HG03196 (cell line): ENCODE results near the gene TMEM63B.
"Not testable (repeated sequence)": the region's sequence is repeated elsewhere in the genome, so short reads cannot be mapped to it uniquely, and the experiment has no call there.

Experiments
- ATAC-seq: cut with Tn5 transposase; IDR thresholded peaks from one replicate; pipeline ENCODE4 v1.9.1; 2021; ENCODE audit not compliant: unreplicated experiment

Gene TMEM63B

DNA sequence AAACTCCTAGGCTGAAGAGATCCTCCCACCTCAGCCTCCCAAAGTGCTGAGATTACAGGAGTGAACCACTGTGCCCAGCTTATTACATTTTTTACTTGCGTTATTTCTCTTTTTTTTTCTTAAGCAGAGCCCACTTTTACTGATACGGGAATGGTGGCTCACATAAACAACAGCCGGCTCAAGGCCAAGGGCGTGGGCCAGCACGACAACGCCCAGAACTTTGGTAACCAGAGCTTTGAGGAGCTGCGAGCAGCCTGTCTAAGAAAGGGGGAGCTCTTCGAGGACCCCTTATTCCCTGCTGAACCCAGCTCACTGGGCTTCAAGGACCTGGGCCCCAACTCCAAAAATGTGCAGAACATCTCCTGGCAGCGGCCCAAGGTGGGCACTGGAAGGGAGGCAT, 41.8 kb downstream of the TMEM63B start:
- ATAC-seq, result no peak

DNA sequence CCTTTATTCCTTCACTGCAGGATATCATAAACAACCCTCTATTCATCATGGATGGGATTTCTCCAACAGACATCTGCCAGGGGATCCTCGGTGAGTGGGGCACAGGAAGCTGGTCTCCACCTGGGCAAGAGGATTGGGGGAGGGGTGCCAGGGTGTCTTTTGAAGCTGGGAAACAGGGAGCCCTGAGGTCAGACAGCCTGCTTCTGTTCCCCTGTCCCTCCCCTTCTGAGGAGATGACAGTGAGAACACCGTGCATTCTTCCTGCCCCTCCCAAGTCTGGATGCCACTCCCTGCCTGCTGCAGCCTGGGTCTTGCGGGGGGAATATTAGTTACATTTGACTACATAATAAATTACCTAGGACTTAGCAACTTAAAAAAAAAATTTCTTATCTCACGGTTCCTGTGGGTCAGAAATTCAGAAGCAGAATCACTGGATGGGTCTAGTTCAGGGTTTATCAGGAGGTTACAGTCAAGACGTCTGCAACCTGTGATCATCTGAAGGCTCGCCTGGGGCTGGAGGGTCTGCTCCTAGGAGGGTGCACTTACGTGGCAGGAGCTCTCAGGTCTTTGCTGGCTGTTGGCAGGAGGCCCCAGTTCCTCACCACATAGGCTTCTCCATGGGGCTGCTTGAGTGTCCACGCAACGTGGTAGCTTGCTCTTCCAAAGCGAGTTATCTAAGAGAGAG, 42.7 kb downstream of the TMEM63B start:
- no peak for ATAC-seq

DNA sequence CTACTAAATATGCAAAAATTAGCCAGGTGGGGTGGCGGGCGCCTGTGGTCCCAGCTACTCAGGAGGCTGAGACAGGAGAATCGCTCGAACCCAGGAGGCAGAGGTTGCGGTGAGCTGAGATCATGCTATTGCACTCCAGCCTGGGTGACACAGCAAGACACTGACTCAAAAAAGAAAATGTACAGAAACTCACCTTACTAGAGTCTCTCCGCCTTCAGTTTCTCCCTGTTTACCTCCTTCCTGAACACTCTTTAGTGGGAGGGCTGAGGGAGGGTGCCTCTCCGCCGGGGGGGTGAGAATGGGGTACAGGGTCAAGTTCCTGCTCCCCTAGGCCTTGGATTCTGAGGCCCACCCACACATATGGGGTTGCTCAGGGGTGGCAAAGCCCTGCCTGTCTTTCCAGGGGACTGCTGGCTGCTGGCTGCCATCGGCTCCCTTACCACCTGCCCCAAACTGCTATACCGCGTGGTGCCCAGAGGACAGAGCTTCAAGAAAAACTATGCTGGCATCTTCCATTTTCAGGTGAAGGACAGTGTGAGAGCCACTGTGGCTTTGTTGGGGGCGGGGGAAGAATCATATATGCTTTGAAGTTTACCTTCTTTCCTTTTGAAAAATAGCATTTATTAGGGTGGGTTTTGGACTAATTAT, 44.7 kb downstream of the TMEM63B start:
- ATAC-seq, result no peak

DNA sequence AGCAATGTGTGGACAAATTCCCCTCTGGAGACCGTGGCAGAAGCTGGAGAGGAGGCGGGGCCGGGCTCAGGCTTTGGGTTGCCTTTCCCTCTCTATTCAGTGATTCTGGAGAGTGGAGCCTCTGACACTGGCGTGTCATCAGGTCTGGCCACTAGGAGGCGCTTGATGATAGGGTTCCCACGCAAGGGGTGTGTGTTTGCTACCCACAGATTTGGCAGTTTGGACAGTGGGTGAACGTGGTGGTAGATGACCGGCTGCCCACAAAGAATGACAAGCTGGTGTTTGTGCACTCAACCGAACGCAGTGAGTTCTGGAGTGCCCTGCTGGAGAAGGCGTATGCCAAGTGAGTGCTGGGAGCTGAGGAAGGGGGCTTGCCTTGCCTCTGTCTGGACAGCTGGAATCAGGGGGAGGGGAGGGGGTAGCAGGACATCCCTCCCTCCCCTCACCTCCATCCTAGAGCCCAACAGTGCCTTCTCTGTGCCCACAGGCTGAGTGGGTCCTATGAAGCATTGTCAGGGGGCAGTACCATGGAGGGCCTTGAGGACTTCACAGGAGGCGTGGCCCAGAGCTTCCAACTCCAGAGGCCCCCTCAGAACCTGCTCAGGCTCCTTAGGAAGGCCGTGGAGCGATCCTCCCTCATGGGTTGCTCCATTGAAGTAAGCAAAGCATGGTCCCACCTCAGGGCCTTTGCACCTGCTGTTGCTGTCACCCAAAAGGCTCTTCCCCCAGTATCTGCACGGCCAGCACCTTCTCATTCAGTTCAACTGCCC, 45.6 kb downstream of the TMEM63B start:
- peak; percentile 49 for ATAC-seq

DNA sequence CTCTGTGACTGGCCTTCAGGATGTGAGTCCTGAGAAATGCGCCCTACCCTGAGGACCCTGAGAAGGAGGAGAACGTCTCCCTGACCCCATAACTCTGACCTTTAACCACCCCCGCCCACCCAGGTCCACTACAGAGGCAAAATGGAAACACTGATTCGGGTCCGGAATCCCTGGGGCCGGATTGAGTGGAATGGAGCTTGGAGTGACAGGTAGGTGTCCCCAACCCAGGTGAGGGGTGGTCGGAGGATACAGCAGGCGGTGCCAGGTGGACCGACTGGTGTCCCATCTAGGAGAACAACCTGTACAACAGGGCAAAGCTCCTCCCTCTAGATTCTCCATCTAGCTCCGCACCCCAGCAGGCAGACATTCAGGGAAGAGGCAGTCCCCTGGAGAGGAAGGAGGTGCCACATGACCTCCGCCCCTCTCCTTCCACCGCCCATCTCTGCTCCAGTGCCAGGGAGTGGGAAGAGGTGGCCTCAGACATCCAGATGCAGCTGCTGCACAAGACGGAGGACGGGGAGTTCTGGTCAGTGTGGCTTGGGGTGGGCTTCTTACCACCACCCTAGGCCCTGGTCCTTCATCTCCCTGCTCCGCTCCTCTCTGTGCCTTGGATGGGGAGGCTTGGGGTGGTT, 48.9 kb downstream of the TMEM63B start:
- ATAC-seq, result no peak

DNA sequence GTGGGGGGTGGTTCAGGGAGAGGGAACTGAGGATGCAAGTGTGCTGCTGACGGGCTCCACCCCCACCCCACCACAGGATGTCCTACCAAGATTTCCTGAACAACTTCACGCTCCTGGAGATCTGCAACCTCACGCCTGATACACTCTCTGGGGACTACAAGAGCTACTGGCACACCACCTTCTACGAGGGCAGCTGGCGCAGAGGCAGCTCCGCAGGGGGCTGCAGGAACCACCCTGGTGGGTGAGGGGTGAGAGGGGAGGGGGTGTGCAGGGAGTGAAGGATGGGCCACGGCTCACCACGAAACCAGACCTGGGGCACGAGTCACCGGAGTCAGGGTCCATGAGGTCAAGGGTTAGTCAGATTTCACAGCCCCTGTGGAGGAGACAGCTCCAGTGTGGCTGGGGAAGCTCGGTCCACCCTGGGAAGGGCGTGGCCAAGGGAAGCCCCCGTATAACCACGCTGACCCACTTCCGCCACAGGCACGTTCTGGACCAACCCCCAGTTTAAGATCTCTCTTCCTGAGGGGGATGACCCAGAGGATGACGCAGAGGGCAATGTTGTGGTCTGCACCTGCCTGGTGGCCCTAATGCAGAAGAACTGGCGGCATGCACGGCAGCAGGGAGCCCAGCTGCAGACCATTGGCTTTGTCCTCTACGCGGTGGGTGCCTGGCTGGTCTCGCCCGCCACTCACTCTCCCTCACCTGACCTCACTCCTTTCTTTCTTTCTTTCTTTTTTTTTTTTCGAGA, 49.6 kb downstream of the TMEM63B start:
- ATAC-seq, result peak; percentile 37

DNA sequence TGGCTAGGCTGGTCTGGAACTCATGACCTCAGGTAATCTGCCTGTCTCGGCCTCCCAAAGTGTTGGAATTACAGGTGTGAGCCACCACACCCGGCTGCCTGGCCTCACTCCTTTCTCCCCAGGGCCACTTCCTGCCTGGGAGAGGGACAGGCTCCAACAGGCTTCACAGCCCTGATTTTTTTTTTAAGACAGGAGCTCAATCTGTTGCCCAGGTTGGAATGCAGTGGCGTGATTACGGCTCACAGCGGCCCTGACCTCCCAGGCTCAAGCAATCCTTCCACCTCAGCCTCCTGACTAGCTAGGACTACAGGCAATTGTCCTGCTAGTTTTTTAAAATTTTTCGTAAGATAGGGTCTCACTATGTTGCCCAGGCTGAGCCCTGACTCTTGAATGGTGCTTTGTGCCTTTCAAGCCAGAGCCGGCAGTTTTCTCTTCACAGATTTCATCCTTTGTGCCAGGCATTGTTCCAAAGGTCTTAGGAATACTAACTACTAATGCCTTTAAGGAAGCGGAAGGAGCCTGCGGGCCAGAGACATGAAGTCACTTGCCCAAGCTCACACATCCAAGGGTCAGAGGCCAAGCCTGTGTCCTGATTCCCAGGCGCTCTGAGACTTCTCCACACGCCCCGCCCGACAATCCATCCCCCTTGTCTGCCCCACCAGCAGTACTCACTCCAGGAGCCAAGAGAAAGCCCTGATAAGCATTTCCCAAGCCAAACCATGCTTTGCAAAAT, 50.5 kb downstream of the TMEM63B start:
- ATAC-seq, result no peak

DNA sequence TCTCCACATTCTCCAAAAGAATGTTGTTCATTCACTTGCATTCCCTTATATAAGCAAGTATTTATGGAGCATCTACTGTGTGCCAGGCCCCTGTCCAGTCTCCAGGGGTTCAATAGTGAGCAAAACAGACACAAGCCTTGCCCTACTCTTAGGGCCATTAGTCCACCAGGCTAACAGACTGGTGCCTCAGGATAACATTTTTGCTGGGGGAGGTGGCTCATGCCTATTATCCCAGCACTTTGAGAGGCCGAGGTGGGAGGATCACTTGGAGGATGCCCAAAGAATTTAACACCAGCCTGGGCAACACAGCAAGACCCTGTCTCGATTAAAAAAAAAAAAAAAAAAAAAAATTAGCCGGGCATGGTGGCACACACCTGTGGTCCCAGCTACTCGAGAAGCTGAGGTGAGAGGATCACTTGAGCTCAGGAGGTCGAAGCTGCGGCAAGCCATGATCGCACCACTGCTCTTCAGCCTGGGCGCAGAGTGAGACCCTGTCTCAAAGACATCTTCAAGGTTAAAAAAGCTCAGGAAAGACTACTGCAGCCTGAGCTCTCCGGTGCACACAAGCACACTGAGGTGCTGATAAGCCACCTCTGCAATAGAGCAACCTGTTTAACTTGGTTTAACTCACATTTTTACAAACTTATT, 51.2 kb downstream of the TMEM63B start:
- no peak for ATAC-seq

DNA sequence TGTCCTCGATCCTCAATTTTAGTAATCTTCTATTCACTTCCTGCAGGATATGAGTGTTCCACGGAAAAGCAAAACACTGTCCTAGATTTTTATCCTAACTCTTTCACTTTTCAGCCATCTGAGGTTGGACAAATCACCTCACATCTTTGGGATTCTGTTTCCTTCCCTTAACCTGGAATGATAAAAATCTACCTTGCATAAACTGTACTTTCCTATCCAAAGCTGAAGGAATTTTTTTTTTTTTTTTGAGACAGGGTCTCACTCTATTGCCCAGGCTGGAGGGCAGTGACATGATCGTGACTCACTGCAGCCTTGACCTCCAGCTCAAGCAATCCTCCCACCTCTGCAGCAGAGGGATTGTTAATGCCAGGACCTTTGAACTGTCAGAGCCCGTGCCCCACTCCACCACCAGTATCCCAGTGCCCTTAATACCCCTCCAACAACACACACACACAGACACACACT, 51.8 kb downstream of the TMEM63B start:
- ATAC-seq, result no peak

DNA sequence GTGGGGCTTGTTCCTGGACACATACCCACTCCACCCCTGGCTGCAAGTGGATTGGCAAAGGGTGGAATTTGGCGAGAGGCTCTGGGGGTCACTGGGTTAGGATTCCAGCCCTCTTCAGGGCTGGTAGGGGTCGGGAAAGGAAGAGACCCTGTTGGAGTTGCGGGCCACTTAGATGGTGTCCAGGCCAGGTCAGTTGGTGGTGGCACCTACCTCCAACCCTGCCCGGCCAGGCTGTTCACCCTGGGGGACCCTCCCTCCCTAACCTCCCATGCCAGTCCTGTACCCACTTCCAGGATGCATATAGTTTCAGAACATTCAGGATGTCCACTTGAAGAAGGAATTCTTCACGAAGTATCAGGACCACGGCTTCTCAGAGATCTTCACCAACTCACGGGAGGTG, 52.3 kb downstream of the TMEM63B start:
- ATAC-seq, result no peak

DNA sequence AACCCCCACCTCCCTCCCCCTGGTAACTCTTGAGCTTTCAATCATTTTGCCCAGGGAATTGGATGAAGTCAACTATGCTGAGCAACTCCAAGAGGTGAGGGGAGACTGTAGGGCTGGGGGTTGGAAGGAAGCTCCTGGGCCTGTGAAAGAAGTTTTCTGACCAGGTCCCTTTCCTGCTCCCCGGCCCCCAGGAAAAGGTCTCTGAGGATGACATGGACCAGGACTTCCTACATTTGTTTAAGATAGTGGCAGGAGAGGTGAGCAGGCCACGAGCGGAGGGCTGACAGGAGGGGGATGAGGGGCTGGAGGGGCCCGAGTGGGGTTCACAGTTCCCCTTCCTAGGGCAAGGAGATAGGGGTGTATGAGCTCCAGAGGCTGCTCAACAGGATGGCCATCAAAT, 53.1 kb downstream of the TMEM63B start:
- ATAC-seq, result no peak

DNA sequence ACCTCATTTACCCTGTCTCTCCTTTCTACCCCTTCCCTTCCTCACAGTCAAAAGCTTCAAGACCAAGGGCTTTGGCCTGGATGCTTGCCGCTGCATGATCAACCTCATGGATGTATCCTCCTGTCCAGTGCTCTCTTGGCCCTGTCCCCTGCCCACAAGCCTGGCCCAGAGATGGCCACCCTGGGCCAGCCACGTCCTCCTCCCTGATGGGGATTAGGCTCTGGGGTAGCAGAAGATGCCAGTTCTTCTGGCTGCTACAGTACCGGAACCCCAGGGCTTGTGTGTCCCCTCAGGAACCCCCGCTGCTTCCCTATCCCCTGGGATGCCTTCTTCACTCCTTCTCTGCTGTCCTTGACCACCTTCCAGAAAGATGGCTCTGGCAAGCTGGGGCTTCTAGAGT, 53.5 kb downstream of the TMEM63B start:
- no peak for ATAC-seq

DNA sequence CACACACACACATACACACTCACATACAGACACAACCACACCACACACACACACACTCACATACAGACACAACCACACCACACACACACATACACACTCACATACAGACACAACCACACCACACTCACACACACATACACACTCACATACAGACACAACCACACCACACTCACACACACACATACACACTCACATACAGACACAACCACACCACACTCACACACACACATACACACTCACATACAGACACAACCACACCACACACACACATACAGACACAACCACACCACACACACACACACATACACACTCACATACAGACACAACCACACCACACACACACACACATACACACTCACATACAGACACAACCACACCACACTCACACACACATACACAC, 54.4 kb downstream of the TMEM63B start:
- ATAC-seq, result not testable (repeated sequence)

DNA sequence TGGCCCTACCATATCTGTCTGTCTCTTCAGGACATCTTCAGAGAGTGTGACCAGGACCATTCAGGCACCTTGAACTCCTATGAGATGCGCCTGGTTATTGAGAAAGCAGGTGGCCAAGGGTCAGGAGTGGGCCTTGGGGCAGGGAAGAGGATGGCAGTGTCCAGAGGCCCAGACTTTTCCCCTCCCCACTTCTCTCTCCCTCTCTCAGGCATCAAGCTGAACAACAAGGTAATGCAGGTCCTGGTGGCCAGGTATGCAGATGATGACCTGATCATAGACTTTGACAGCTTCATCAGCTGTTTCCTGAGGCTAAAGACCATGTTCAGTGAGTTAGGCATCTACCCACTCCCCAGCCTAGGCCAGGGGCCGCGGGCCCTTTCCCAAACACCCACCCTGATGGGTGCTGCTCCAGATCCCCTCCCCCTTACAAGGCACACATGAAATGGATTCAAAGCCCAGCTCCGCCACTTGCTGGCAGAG, 55.6 kb downstream of the TMEM63B start:
- ATAC-seq, result no peak

DNA sequence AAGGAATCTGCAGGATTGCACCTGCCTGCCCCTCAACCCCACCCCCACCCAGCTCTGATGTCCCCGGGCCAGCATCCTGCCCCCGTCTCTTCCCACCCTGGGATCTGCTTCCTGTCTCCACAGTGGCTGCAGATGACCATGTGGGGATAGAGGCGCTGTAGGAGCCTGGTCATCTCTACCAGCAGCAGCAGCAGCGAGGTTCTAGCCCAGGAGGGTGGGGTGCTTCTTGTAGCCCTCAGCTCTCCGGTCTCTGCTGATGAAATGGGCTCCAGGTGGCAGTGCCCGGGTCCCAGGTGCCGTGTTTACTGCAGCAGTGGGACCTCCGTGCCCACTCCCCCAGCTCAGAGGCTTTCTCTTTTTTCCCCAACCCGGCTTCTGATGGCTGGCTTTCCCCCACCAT, 56.4 kb downstream of the TMEM63B start:
- no peak for ATAC-seq

DNA sequence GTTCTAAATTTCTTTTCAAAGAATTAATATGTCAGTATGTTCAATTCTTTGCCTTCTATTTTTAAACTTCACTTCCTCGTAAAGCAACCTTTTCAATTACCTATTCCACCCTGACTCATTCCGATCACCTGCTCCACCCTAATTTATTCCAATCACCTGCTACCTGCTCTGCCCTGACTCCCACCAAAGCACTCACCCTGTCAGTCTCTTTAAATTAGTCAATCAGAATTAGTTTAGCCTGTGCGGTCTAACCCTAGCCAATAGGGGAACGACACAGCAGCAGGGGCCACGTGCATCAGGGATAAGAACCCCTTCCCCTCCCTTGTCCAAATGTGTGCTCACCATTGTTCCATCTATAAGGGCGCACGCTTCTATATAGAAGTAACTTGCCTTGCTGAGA, 58.0 kb downstream of the TMEM63B start:
- ATAC-seq, result not testable (repeated sequence)

DNA sequence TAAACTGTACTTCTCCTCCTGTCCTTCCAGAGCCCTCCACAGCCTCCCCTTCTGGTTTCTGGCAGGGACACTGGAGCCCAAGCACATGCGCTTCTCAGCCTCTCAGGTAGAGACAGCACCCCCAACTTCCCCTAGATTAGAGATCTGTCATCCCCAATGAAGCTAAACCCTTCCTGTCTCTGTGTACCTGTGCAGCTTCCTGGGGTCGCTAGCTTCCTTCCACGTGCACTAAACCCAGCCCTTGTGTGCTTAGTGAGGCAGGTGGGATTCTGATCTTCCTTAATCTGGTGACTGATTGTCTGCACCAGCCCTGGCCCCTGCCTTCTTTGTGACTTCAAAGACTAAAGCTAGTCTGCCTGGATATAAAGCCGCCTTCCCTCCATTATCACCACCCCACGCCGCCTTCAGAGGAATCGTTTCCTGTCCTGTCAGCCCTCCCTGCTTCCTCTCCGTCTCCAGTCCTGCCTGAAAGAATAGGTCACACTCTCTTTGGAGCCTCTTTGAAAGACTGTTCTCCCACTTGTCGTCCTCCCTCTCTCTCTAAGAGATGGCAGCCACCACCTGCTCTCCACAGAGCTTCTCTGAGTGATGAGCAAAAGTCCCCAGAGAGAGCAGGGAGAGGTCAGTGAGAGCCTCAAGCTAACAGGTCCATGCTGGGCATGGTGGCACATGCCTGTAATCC, 58.7 kb downstream of the TMEM63B start:
- ATAC-seq, result no peak

DNA sequence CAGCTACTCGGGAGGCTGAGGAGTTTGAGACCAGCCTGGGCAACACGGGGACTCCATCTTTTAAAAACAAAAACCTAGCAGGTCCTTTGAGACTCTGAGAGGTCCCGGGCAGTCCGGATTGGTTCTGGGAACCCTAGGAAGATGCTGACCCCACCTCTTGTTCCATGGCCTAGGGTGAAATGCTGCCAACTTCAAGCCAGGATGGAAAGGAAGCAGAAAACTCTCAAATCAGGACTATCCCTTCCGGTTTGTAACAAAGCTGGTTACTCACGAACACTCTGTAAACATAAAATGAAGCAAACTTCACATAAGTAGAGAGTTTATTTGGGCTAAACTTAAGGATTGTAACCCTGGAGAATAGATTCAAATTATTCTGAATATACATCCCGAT, 59.3 kb downstream of the TMEM63B start:
- no peak for ATAC-seq

DNA sequence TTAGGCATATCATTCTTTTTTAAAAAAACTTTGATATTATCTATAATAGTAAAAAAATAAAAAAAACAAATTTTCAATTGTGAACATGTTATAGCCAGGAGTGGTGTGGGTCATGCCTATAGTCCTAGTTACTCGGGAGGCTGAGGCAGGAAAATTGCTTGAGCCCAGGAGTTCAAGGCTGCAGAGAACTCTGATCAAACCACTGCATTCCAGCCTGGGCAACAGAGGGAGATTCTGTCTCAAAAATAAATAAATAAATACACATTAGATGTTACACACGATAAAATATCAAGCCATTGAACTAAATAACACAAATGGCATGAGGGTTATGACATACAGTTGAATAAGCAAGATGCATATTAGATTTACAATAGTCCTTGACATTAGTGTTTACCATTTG, 61.5 kb downstream of the TMEM63B start:
- ATAC-seq, result no peak
